Left colon (tissue), 2 donors: ENCODE data around the gene FKBP5. TPM values are rescaled to one million over a fixed set of nuclear protein-coding genes. Genes with fewer than 3 reads are reported as not detected.
A peak's percentile ranks its signal among the peaks of the same experiment; 100 is the strongest.
"Not testable (repeated sequence)": the region's sequence is repeated elsewhere in the genome, so short reads cannot be mapped to it uniquely, and the experiment has no call there.

ENCODE experiments used
- ATAC-seq: fragments of 200-7000 bp; cut with Tn5 transposase; one replicate; pipeline ENCODE4 v1.9.1; 2020; ENCODE audit warnings: mild to moderate bottlenecking, moderate library complexity
- DNase-seq, 2 donors: peaks; one replicate each; pipeline ENCODE4 v3.0.0-alpha.2; 2020
- intact Hi-C, 2 donors: fragments of 100-400 bp; cut with DNase I in 1 of 2; cut with micrococcal nuclease in 1 of 2; formaldehyde crosslinking; loops; one replicate each; pipeline versions ENCODE4 v1.11.2 to v1.14.0; 2022; cut with DNase I, micrococcal nuclease
- total RNA-seq, 2 donors: library from RNA; stranded (reverse); fragmentation: NEBNext Ultra II Directional; extraction: Animal tissue kit (Norgen Biotek cat#: 25700); gene quantifications; one replicate each; pipeline ENCODE4 v1.2.1, GENCODE V29; 2021
- donor health status: DM: no; HTN: no; CAD: no.
- donor health status: DM: yes; HTN: yes; CAD: no.

Gene FKBP5
- total RNA-seq, 2 donors from 2014 or later = 40.3 to 252 TPM

DNA sequence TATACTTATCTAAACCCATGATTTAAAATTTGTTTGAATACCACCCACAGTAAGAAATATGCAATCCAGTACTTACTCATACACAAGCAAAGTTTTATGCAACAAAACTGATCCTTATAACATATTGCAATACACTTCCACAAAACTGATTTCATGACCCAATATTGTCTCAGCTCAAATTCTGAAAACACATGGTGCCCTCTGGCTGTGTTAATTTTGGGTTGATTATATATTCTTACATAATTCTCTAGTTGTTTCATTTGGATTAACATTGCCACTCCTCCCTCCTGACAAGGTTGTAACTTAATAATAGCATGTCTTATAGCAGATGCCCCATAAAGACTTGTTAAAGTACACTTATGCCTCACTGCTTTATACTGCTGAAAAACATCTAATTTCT is 103.1 kb downstream of the FKBP5 start:
- ATAC-seq = no peak
- no peak for DNase-seq
- intact Hi-C loops = loop anchor here in 1 of 2 donors (5.0 kb wide), 1 partner anchor 152 kb away; the partner anchor contains the start of gene ARMC12

DNA sequence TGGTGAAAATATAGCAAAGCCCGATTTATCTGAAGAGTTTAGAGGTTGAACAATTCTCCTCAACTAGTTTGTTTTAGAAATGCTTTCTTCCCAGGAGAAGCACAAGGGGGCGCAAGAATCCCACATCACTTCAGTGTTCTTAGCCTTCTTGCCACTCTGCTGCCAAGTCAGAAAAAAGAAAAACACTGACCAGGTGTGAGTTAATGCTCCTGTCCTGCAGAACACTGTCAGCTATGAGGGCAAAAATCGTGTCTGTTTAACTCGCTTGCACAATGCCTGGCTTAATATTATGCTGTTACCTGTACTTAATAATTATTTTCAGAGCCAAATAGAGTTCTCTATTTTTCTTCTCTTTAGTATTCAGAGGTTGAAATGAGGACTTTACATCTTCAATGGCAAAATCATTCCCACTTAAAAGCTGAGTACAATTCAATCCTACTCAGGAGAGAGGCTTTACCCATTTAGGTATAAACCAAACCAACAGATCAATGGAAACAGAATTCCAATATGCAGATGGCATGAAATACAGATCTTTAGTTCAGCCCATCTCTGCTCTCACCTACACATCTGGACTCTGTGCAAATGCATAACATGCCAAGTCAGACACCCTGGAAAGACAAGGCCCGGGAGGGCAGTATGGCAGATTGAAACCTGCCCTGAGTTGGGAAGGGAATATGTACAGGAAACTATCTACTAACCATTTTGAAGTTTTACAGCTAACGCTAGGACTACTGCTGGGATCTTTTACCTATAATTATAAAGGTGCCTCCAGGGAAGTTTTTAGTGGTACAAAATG is 104.6 kb downstream of the FKBP5 start:
- intact Hi-C loops = loop anchor here in 1 of 2 donors (5.0 kb wide), 1 partner anchor 153 kb away; the partner anchor contains the start of gene ARMC12
- ATAC-seq (peak; percentile 78), DNase-seq (peak; percentile 65 to 71)

GRCh38 chr6:35582315-35582714 is 106.4 kb downstream of the FKBP5 start:
- DNase-seq = no peak
- no peak for ATAC-seq

DNA sequence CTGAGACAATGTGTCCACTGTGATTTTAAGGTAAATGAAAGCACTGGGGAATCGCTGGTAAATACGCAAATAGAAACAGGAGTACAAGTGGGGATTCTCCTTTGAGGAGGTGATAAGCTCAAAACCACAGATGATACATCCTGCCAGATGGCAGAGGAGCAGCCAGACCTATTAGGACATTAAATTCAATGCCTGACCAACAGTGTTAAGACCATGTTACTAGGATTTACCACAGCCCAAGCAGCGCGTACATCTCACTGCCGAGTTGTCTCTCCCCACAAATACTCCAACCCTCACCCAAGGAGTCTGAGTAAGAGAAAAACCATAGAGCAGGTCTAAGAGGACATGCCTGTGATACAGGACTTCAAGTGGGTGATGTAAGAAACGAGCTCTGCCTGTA is 107.1 kb downstream of the FKBP5 start:
- ATAC-seq (no peak), DNase-seq (no peak)
- intact Hi-C loops = loop anchor here in 1 of 2 donors (5.0 kb wide), 1 partner anchor 156 kb away; the partner anchor contains the start of gene ARMC12

More at GRCh38 chr6:35582315-35582714, 106.4 kb downstream of the FKBP5 start:
- intact Hi-C loops = loop anchor here in 1 of 2 donors (5.0 kb wide), 1 partner anchor 155 kb away; the partner anchor contains the start of gene ARMC12

- intact Hi-C loops = loop anchor here in 1 of 2 donors (5.0 kb wide), 1 partner anchor 156 kb away; the partner anchor contains the start of gene ARMC12
- ATAC-seq (no peak), DNase-seq (no peak)
These were observed 107.9 kb downstream of the FKBP5 start for GRCh38 chr6:35580836-35581235.

DNA sequence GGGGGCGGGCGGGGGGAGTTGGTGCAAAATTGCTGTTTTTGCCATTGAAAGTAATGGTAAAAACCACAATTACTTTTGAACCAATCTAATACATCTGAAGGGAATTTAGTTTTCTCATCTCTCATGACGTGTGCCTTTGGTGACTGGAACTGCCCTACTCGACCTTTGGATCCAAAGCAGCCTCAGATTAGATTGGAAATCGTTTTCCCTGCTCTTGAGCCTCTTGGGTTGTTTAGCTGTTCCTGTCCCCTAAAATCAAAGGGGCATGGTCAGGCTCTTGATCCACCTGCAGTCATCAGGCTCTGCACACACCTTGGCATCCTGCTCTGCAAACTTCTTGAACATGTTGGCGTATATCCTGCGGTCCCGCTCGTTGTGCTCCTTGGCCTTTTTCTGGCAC is 112.0 kb downstream of the FKBP5 start:
- no peak for DNase-seq
- ATAC-seq = no peak
- intact Hi-C loops = loop anchor here in 1 of 2 donors (10.0 kb wide), 1 partner anchor 52 kb away; no protein-coding TSS in a partner anchor

- DNase-seq (no peak), ATAC-seq (no peak)
- intact Hi-C loops = loop anchor here in 1 of 2 donors (10.0 kb wide), 1 partner anchor 49 kb away; no protein-coding TSS in a partner anchor
These were observed 115.1 kb downstream of the FKBP5 start for GRCh38 chr6:35573495-35574110.

DNA sequence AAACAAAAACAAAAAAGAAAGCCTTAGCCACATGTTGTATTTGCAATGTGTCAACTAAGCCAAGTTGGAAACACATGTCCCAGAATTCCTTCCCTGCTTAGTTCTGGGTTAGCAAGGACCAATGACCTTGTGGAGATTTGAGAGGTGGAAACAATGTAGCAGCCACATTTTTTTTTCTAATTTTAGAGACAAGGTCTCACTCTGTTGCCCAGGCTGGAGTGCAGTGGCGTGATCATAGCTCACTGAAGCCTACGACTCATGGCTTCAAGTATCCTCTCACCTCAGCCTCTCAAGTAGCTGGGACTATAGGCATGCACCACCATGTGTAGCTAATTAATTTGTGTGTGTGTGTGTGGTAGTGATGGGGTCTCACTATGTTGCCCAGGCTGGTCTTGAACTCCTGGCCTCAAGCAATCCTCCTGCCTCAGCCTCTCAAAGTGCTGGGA is 117.8 kb downstream of the FKBP5 start:
- ATAC-seq, DNase-seq: not testable (repeated sequence)
- intact Hi-C loops = loop anchor here in 1 of 2 donors (10.0 kb wide), 1 partner anchor 46 kb away; no protein-coding TSS in a partner anchor

- ATAC-seq = peak; percentile 79
- intact Hi-C loops = no loop called here
- peak in 1 of 2 donors; percentile 45 for DNase-seq
These were observed 119.7 kb downstream of the FKBP5 start for GRCh38 chr6:35569011-35569461.

DNA sequence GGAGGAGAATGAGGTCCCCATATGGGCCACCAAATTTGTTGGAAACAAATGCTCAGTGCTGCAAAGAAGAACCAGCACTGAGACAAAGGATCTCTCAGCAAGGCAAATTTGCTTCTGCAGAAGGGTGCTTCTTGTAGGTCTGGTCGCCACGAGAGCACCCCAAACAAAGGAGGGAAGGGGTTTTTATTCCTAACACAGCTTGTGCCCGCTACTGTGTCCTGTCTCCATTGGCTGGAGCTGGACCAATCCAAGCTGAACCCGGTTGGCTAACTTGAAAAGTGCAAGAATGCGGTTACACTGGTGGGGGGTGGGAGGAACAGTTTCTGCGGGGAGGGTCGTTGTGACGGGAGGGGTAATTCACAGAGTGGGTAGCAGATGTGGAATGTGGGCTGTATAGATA is 121.9 kb downstream of the FKBP5 start:
- no peak for ATAC-seq
- intact Hi-C loops = no loop called here
- DNase-seq = no peak

GRCh38 chr6:35564733-35565132 is 124.0 kb downstream of the FKBP5 start:
- no peak for ATAC-seq
- no peak for DNase-seq
- intact Hi-C loops = no loop called here

DNA sequence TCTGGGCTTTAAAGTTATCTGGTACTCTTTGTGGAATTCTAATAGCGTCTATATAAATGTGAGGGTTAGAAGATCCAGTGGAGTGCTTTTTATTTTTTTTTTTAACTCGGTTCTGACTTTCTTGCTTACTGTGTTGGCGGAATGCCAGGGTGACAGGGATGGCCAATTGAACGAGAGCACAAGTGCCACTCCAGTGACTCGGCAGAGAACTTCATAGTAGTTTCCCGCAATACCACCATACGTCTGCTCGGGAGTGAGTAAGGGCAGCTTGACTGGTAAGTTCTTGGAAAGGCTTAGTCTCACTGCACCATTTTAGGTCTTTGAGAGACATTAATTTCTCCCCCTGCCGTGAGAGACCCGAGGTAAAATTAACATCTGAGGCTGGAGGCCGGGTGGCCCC is 126.7 kb downstream of the FKBP5 start:
- DNase-seq (no peak), ATAC-seq (no peak)
- intact Hi-C loops = no loop called here

DNA sequence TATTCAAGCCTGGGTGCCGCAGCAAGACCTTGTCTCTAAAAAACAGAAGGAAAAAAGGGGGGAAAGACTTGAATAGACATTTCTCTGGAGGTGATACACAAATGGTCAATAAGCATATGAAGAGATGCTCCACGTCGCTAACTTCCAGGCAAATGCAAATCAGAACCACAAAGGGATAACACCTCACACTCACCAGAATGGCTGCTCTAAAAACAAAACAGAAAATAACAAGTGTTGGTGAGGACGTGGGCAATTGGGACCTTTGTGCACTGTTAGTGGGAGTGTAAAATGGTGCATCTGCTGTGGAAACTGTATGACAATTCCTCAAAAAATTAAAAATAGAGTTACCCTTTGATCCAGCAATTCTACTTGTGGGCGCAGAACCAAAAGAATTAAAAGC is 127.6 kb downstream of the FKBP5 start:
- DNase-seq = no peak
- intact Hi-C loops = no loop called here
- ATAC-seq = no peak

DNA sequence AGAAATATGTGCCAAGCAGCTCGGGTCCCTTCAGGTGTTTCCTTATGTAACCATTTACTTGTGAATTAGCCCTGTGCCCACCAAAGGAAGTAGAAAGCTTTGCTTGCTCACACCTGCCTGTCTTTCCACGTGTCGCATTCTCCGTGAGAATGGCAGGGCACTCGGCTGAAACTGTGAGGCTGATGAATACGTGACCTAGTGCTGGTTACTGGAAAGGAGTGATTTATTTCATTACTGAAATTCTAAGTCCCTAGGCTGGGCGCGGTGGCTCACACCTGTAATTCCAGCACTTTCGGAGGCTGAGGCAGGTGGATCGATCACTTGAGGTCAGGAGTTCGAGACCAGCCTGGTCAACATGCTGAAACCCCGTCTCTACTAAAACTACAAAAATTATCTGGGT is 130.1 kb downstream of the FKBP5 start:
- intact Hi-C loops = no loop called here
- no peak for ATAC-seq
- DNase-seq = no peak

- DNase-seq = no peak
- intact Hi-C loops = no loop called here
- ATAC-seq = no peak
These were observed 131.5 kb downstream of the FKBP5 start for GRCh38 chr6:35557239-35557638.

DNA sequence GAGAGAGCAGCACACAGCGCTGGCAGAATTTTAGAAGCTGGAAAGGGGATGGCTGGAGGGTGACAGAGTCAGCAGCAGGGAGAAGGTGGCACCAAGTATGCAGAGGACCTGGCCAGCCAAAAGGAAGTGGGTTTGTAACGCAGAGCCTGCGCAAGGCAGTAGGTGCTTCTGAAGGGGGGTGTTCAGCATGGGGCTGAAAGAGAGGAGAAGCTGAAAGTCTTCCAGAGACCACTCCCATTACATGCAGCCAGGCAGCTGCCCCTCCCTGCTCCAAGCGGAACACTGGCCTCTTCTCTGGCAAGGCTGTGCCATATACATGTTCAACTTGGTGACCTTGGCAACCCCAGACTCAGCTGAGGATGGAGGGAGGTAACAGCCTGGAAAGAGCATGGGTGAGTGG is 133.9 kb downstream of the FKBP5 start:
- ATAC-seq = no peak
- intact Hi-C loops = no loop called here
- DNase-seq = no peak

DNA sequence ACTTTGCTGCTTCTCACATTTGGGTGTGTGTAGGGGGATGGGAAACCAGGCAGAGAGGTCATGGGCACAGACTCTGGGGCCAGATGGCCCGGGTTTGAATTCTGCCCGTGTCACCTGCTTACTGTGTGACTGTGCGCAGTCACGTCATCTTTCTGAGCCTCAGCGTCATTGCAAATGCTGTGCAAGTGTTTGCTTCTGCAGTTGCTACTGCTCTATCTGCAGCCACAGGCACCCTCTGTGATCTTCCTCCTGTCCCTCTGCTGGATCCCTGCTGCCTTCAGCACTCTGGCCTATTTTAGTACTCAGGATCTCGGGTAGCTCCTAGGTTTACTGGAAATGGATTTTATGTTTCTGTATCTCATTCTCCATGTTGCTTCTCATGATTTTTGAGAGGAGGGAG is 135.4 kb downstream of the FKBP5 start:
- ATAC-seq = peak; percentile 11
- intact Hi-C loops = no loop called here
- no peak for DNase-seq

GRCh38 chr6:35552285-35552917 is 136.3 kb downstream of the FKBP5 start:
- ATAC-seq = peak; percentile 42
- intact Hi-C loops = no loop called here

GRCh38 chr6:35550437-35550836 is 138.3 kb downstream of the FKBP5 start:
- no peak for DNase-seq
- intact Hi-C loops = no loop called here
- ATAC-seq = no peak

More at GRCh38 chr6:35552285-35552917, 136.3 kb downstream of the FKBP5 start:
- DNase-seq = peak in 1 of 2 donors; percentile 50
